H1 (cell line): ENCODE results near the gene NOL4L. TPM values are rescaled to one million over a fixed set of nuclear protein-coding genes. Genes with fewer than 3 reads are reported as not detected.
A peak's percentile ranks its signal among the peaks of the same experiment; 100 is the strongest.

Source experiments
- CTCF ChIA-PET: fragments of 300-600 bp; sonication (Branson Sonifier 250); formaldehyde crosslinking; loops from one replicate; lab custom pipeline; 2021; ENCODE audit not compliant: partially characterized antibody; lab: Charles Lee
- POLR2A ChIA-PET: fragments of 300-600 bp; sonication (Branson Sonifier 250); formaldehyde crosslinking; loops from one replicate; lab custom pipeline; 2021; ENCODE audit warnings: inconsistent platforms; ENCODE audit not compliant: partially characterized antibody; lab: Charles Lee
- DNase-seq, 2 experiments: peaks; one replicate each; pipeline versions ENCODE4 v3.0.0 to v3.0.0-alpha.2; 2010 to 2022; ENCODE audit warnings: low spot score in 2 of 2, low read depth in 1 of 2, mixed read lengths in 1 of 2
- FAIRE-seq: peaks from 2 replicates; lab custom pipeline; 2011; peaks lifted over from hg19 to GRCh38; lab: Jason Lieb, UNC
- H2AFZ ChIP-seq: 2 replicates; pipeline ENCODE4 v1.8.1; 2012; ENCODE audit warnings: low read length, inconsistent platforms
- H2AK5ac ChIP-seq: 2 replicates; pipeline ENCODE4 v1.6.1; 2013; ENCODE audit warnings: low read depth, low read length
- H2BK120ac ChIP-seq: replicated peaks from 2 replicates; pipeline ENCODE3; 2013; ENCODE audit warnings: low read depth, low read length, inconsistent platforms
- H2BK12ac ChIP-seq: 2 replicates; pipeline ENCODE4 v1.6.1; 2013; ENCODE audit warnings: low read depth, low read length
- H2BK15ac ChIP-seq: 2 replicates; pipeline ENCODE4 v1.6.1; 2013; ENCODE audit warnings: low read length
- H2BK20ac ChIP-seq: 2 replicates; pipeline ENCODE4 v1.6.1; 2013; ENCODE audit warnings: low read length
- H2BK5ac ChIP-seq: 2 replicates; pipeline ENCODE4 v1.6.1; 2013; ENCODE audit warnings: low read depth, low read length
- H3K14ac ChIP-seq: 2 replicates; pipeline ENCODE4 v1.6.1; 2013; ENCODE audit warnings: inconsistent platforms; ENCODE audit not compliant: insufficient read length
- H3K18ac ChIP-seq: 2 replicates; pipeline ENCODE4 v1.6.1; 2013; ENCODE audit warnings: low read length; ENCODE audit errors: extremely low read depth
- H3K23ac ChIP-seq: 2 replicates; pipeline ENCODE4 v1.6.1; 2013; ENCODE audit warnings: inconsistent platforms; ENCODE audit not compliant: insufficient read length
- H3K23me2 ChIP-seq: 2 replicates; pipeline ENCODE4 v1.6.1; 2013; ENCODE audit warnings: low read depth, low read length
- H3K27ac ChIP-seq: 2 replicates; pipeline ENCODE4 v1.6.1; 2011; ENCODE audit warnings: low read depth, low read length, inconsistent platforms
- H3K27me3 ChIP-seq, 4 experiments: replicated peaks in 1 of 4; 1 replicate in 1 of 4; 2 replicates in 3 of 4; pipeline versions ENCODE4 v1.6.1 to v1.8.1; 2011 to 2013; ENCODE audit warnings: low read length in 3 of 4, mild to moderate bottlenecking in 3 of 4, inconsistent platforms in 2 of 4, mixed read lengths in 2 of 4, moderate library complexity in 1 of 4; ENCODE audit not compliant: control insufficient read depth in 3 of 4, insufficient read depth in 3 of 4; ENCODE audit errors: extremely low read depth in 1 of 4
- H3K36me3 ChIP-seq, 4 experiments: 2 replicates each; pipeline versions ENCODE4 v1.6.1 to v1.8.1; 2011 to 2013; ENCODE audit warnings: mild to moderate bottlenecking in 4 of 4, low read length in 3 of 4, moderate library complexity in 2 of 4, control low read depth in 1 of 4, inconsistent platforms in 1 of 4; ENCODE audit not compliant: insufficient read depth in 4 of 4, control insufficient read depth in 2 of 4
- H3K4ac ChIP-seq: replicated peaks from 2 replicates; pipeline ENCODE3; 2013; ENCODE audit warnings: low read length, low read depth, mixed read lengths, inconsistent platforms; ENCODE audit not compliant: insufficient read length
- H3K4me1 ChIP-seq, 4 experiments: replicated peaks in 1 of 4; 1 replicate in 1 of 4; 2 replicates in 3 of 4; pipeline versions ENCODE4 v1.6.1 to v1.8.1; 2011 to 2013; ENCODE audit warnings: low read length in 3 of 4, inconsistent platforms in 2 of 4, mixed read lengths in 1 of 4; ENCODE audit not compliant: insufficient read depth in 4 of 4, control insufficient read depth in 3 of 4
- H3K4me2 ChIP-seq, 2 experiments: 2 replicates each; pipeline versions ENCODE4 v1.6.1 to v1.8.1; 2011 to 2013; ENCODE audit warnings: low read depth in 2 of 2, low read length in 2 of 2, control low read depth in 1 of 2, inconsistent platforms in 1 of 2, mild to moderate bottlenecking in 1 of 2; ENCODE audit not compliant: insufficient read depth in 1 of 2
- H3K4me3 ChIP-seq, 4 experiments: fragments of 200-600, 300-600 bp in 1 of 4; sonication (generic), shearing (Covaris generic), sonication (Bioruptor Twin) in 1 of 4; 2 replicates each; pipeline versions ENCODE4 v1.5.1 to v1.8.1; 2011 to 2016; ENCODE audit warnings: low read length in 4 of 4, low read depth in 3 of 4, control low read depth in 2 of 4, inconsistent platforms in 2 of 4, mild to moderate bottlenecking in 2 of 4, mixed read lengths in 1 of 4, moderate library complexity in 1 of 4; ENCODE audit not compliant: insufficient read depth in 2 of 4; ENCODE audit errors: extremely low read depth in 1 of 4
- H3K56ac ChIP-seq: replicated peaks from 2 replicates; pipeline ENCODE3; 2013; ENCODE audit warnings: low read depth, mild to moderate bottlenecking, mixed read lengths, low read length, inconsistent platforms; ENCODE audit not compliant: insufficient read length
- H3K79me1 ChIP-seq: 2 replicates; pipeline ENCODE4 v1.6.1; 2013; ENCODE audit warnings: low read depth, low read length, control low read depth
- H3K79me2 ChIP-seq, 2 experiments: 2 replicates each; pipeline versions ENCODE4 v1.6.1 to v1.8.1; 2012 to 2013; ENCODE audit warnings: low read length in 2 of 2, mild to moderate bottlenecking in 2 of 2, inconsistent platforms in 1 of 2; ENCODE audit not compliant: insufficient read depth in 2 of 2, control insufficient read depth in 1 of 2
- H3K9ac ChIP-seq, 4 experiments: replicated peaks in 1 of 4; 1 replicate in 1 of 4; 2 replicates in 3 of 4; pipeline versions ENCODE4 v1.6.1 to v1.8.1; 2011 to 2013; ENCODE audit warnings: low read depth in 3 of 4, low read length in 3 of 4, control low read depth in 2 of 4, mild to moderate bottlenecking in 2 of 4, moderate library complexity in 2 of 4, inconsistent platforms in 1 of 4; ENCODE audit errors: extremely low read depth in 1 of 4
- H3K9me3 ChIP-seq, 2 experiments: 2 replicates each; pipeline versions ENCODE4 v1.6.1 to v1.8.1; 2012 to 2013; ENCODE audit warnings: mild to moderate bottlenecking in 2 of 2, moderate library complexity in 2 of 2, control low read depth in 1 of 2, inconsistent platforms in 1 of 2, low read depth in 1 of 2, low read length in 1 of 2, mixed read lengths in 1 of 2; ENCODE audit not compliant: insufficient read depth in 2 of 2
- H4K20me1 ChIP-seq, 2 experiments: replicated peaks in 1 of 2; 2 replicates each; pipeline versions ENCODE3 to v1.8.1; 2011 to 2013; ENCODE audit warnings: inconsistent platforms in 2 of 2, low read length in 2 of 2, mild to moderate bottlenecking in 1 of 2; ENCODE audit not compliant: insufficient read depth in 2 of 2, control insufficient read depth in 1 of 2
- H4K5ac ChIP-seq: 2 replicates; pipeline ENCODE4 v1.6.1; 2013; ENCODE audit warnings: low read length, low read depth, mixed read lengths, inconsistent platforms; ENCODE audit not compliant: insufficient read length
- H4K8ac ChIP-seq: 2 replicates; pipeline ENCODE4 v1.8.0; 2013; ENCODE audit warnings: mild to moderate bottlenecking, moderate library complexity, low read length, inconsistent platforms; ENCODE audit not compliant: insufficient read depth; ENCODE audit errors: extremely low read depth
- H4K91ac ChIP-seq: replicated peaks from 2 replicates; pipeline ENCODE3; 2013; ENCODE audit warnings: low read length, mixed read lengths, inconsistent platforms; ENCODE audit not compliant: insufficient read length
- KDM1A ChIP-seq: fragments of 200-600, 300-600 bp; sonication (generic); IDR thresholded peaks from 2 replicates; pipeline ENCODE4 v1.7.1; 2016; ENCODE audit warnings: mild to moderate bottlenecking, low read length, borderline replicate concordance
- ZNF274 ChIP-seq: IDR thresholded peaks from 2 replicates; pipeline ENCODE4 v1.7.0; 2012; ENCODE audit warnings: low read length, borderline replicate concordance; ENCODE audit errors: extremely low read depth
- WGBS, 2 experiments: shearing (Covaris generic) in 1 of 2; methylation state at CpG; one replicate each; pipeline versions ENCODE4 v1.1.6 to v1.1.7; 2013 to 2015; ENCODE audit warnings: low lambda C conversion rate in 2 of 2, mixed read lengths in 2 of 2, inconsistent platforms in 1 of 2, low coverage in 1 of 2, missing lambda C conversion rate in 1 of 2; ENCODE audit not compliant: insufficient replicate concordance in 2 of 2, insufficient coverage in 1 of 2, insufficient read length in 1 of 2; ENCODE audit errors: extremely low coverage in 1 of 2, missing lambda C conversion rate in 1 of 2; 5-methylcytosine and 5-hydroxymethylcytosine counted together
- polyA plus RNA-seq, 7 experiments: library from polyadenylated mRNA; depleted of rRNA in 3 of 7; stranded (reverse) in 5 of 7; unstranded in 2 of 7; fragments of >200 nt in 5 of 7; fragments of 200-250 nt in 2 of 7; gene quantifications; 1 replicate in 5 of 7; 2 replicates in 1 of 7; 4 replicates in 1 of 7; pipeline versions ENCODE4 v1.2.1 to v1.2.3, GENCODE V29; 2011 to 2013; ENCODE audit warnings: missing spikeins in 2 of 7, mixed read lengths in 2 of 7
- total RNA-seq: library from RNA; stranded (reverse); fragmentation: NEBNext Ultra II Directional; extraction: Animal tissue kit (Norgen Biotek cat#: 25700); gene quantifications from 2 replicates; pipeline ENCODE4 v1.2.1, GENCODE V29; 2021

Gene NOL4L
- total and polyA plus RNA-seq, 2 of the 8 experiments (the other 6 are each of a cell fraction or from before 2014, with no cell fraction given) = 15.3 to 23.7 TPM

DNA sequence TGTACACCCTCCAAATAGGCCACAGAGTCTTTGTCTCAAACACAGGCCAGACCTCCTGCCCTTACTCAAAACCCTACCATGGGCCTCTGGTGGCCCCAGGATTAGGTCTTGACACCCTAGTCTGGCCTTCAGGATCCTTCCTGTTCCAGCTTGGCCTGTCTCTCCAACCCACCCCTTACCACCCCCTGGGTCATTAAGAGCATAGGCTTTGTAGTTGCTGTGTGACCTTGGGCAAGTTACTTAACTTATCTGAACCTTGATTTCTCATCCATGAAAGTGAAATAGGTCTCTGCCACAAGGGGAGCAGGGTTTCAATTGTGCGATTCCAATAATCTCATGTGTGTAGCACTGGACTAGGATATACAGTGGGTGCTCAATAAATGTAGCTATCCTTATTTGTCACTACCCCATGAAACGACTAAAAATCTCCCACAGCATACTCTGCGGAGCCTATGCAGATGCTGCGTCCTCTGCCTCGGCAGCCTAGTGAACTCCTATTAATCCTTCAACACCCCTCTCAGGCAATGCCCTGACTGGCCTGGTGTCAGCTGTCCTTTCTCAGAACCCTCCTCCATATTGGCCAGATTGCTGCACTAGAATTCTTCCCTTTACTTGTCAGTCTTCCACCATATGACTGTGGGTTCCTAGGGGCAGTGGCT, 39.7 kb upstream of the NOL4L start:
- no peak overlapping the region for H4K91ac ChIP-seq
- H3K27ac ChIP-seq = no peak overlapping the region
- H3K23ac ChIP-seq = no peak overlapping the region
- H2AFZ ChIP-seq = no peak overlapping the region
- CTCF ChIA-PET = interaction anchor here (1.0 to 4.3 kb wide), 10 partner anchors 13 to 158 kb away, joined by 3 to 31 read pairs (median 4); no protein-coding TSS in a partner anchor
- H3K4me2 ChIP-seq = no peak overlapping the region
- H3K18ac ChIP-seq = no peak overlapping the region; the same call in 1 of the 2 replicates
- H3K56ac ChIP-seq = no peak overlapping the region
- no peak overlapping the region for H2BK5ac ChIP-seq
- no peaks in the 10 kb centered on the region for H3K79me2 ChIP-seq
- DNase-seq = no peak
- H4K5ac ChIP-seq = no peak overlapping the region
- no peak overlapping the region for H3K14ac ChIP-seq
- H3K23me2 ChIP-seq = no peaks in the 10 kb centered on the region; the same call in 1 of the 2 replicates
- no peak overlapping the region for H3K4me3 ChIP-seq
- no peak overlapping the region for H2BK20ac ChIP-seq
- POLR2A ChIA-PET = no interaction called here
- no peak overlapping the region for H4K8ac ChIP-seq
- H3K9me3 ChIP-seq = no peaks in the 10 kb centered on the region
- no peak overlapping the region for H2BK120ac ChIP-seq
- H3K9ac ChIP-seq = no peak overlapping the region
- WGBS, 2 experiments = 90% methylated on average over 5 of the region's 5 CpGs; no CpG with 5 or more reads in 1 of the 2 experiments
- H2BK15ac ChIP-seq = no peak overlapping the region
- peak; percentile 47; the same call in 1 of the 2 replicates for TF ChIP-seq KDM1A
- no peak for TF ChIP-seq ZNF274
- no peak overlapping the region for H3K4ac ChIP-seq
- no peaks in the 10 kb centered on the region; a peak in 1 of 7 replicates for H3K27me3 ChIP-seq
- no peak overlapping the region for H2BK12ac ChIP-seq
- no peak for FAIRE-seq
- H2AK5ac ChIP-seq = no peak overlapping the region
- H3K4me1 ChIP-seq = peaks cover 0 to 11% (median 9%) of the 10 kb centered on the region in 4 experiments; a peak in 6 of 7 replicates
- no peaks in the 10 kb centered on the region for H3K79me1 ChIP-seq
- no peaks in the 10 kb centered on the region for H3K36me3 ChIP-seq
- H4K20me1 ChIP-seq = peaks cover 0 to 2% of the 10 kb centered on the region in 2 experiments
